IMR-90 (cell line): ENCODE data around the gene VSIG4. TPM values are rescaled to one million over a fixed set of nuclear protein-coding genes. Genes with fewer than 3 reads are reported as not detected.

Experiments used
- ATAC-seq: fragments of 200-7000 bp; cut with Tn5 transposase; 2 replicates; pipeline ENCODE4 v1.9.1; 2020; ENCODE audit warnings: low read depth, mild to moderate bottlenecking, moderate library complexity
- BruUV-seq: library from RNA; stranded (reverse); fragments of 400-500 nt; replicated peaks from 2 replicates; lab custom pipeline; 2021; lab: Mats Ljungman, UMichigan
- CTCF ChIA-PET: fragments of 300-600 bp; formaldehyde crosslinking; extraction: SDS; loops from one replicate; lab custom pipeline; 2021; ENCODE audit warnings: antibody characterized with exemption; lab: Yijun Ruan, JAX
- POLR2A ChIA-PET: fragments of 300-600 bp; sonication (Branson Sonifier 250); formaldehyde crosslinking; loops from one replicate; lab custom pipeline; 2022; ENCODE audit warnings: antibody characterized with exemption; ENCODE audit not compliant: unreplicated experiment; lab: Charles Lee
- DNase-seq: peaks from one replicate; pipeline ENCODE4 v3.0.0; 2013
- H2AFZ ChIP-seq: replicated peaks from 2 replicates; pipeline ENCODE3; 2013; ENCODE audit warnings: low read length, mild to moderate bottlenecking; ENCODE audit not compliant: poor library complexity
- H2AK5ac ChIP-seq: 2 replicates; pipeline ENCODE4 v1.6.1; 2013; ENCODE audit warnings: low read depth, low read length, inconsistent platforms
- H2AK9ac ChIP-seq: replicated peaks from 2 replicates; pipeline ENCODE3; 2013; ENCODE audit warnings: mild to moderate bottlenecking, low read depth, low read length, moderate library complexity; ENCODE audit not compliant: poor library complexity
- H2BK120ac ChIP-seq: 2 replicates; pipeline ENCODE4 v1.6.1; 2013; ENCODE audit warnings: low read depth, low read length, inconsistent platforms
- H2BK15ac ChIP-seq: 3 replicates; pipeline ENCODE4 v1.6.1; 2013; ENCODE audit warnings: low read depth, low read length, inconsistent platforms
- H2BK20ac ChIP-seq: 2 replicates; pipeline ENCODE4 v1.6.1; 2013; ENCODE audit warnings: low read depth, mild to moderate bottlenecking, inconsistent platforms, low read length, moderate library complexity
- H2BK5ac ChIP-seq: 2 replicates; pipeline ENCODE4 v1.6.1; 2013; ENCODE audit warnings: mild to moderate bottlenecking, low read depth, low read length, inconsistent platforms; ENCODE audit not compliant: poor library complexity, severe bottlenecking
- H3K14ac ChIP-seq: replicated peaks from 2 replicates; pipeline ENCODE4 v1.6.1; 2013; ENCODE audit warnings: low read depth, low read length, inconsistent platforms
- H3K18ac ChIP-seq: 2 replicates; pipeline ENCODE4 v1.6.1; 2013; ENCODE audit warnings: low read depth, low read length, control low read depth
- H3K23ac ChIP-seq: 2 replicates; pipeline ENCODE4 v1.6.1; 2013; ENCODE audit warnings: low read depth, low read length, inconsistent platforms
- H3K27ac ChIP-seq: 2 replicates; pipeline ENCODE4 v1.5.1; 2013; ENCODE audit warnings: mild to moderate bottlenecking, control low read depth, low read length; ENCODE audit not compliant: insufficient read depth
- H3K27me3 ChIP-seq: 2 replicates; pipeline ENCODE4 v1.6.1; 2013; ENCODE audit warnings: low read length; ENCODE audit not compliant: control insufficient read depth, insufficient read depth
- H3K36me3 ChIP-seq: 2 replicates; pipeline ENCODE4 v1.6.1; 2013; ENCODE audit warnings: low read length, mixed read lengths; ENCODE audit not compliant: control insufficient read depth, insufficient read depth
- H3K4ac ChIP-seq: 2 replicates; pipeline ENCODE4 v1.6.1; 2013; ENCODE audit warnings: low read depth, low read length, inconsistent platforms
- H3K4me1 ChIP-seq: 2 replicates; pipeline ENCODE4 v1.6.1; 2013; ENCODE audit warnings: low read length, mixed read lengths; ENCODE audit not compliant: control insufficient read depth, insufficient read depth
- H3K4me2 ChIP-seq: 2 replicates; pipeline ENCODE4 v1.6.1; 2013; ENCODE audit warnings: low read depth, mild to moderate bottlenecking, control low read depth, low read length, moderate library complexity
- H3K4me3 ChIP-seq: 2 replicates; pipeline ENCODE4 v1.5.1; 2013; ENCODE audit warnings: low read depth, mild to moderate bottlenecking, control low read depth, low read length, moderate library complexity; ENCODE audit not compliant: insufficient read depth
- H3K56ac ChIP-seq: 2 replicates; pipeline ENCODE4 v1.6.1; 2013; ENCODE audit warnings: low read length, inconsistent platforms; ENCODE audit not compliant: insufficient read depth; ENCODE audit errors: extremely low read depth
- H3K79me1 ChIP-seq, 2 experiments: 2 replicates each; pipeline ENCODE4 v1.6.1; 2013; ENCODE audit warnings: low read length in 2 of 2, inconsistent platforms in 1 of 2, low read depth in 1 of 2
- H3K9ac ChIP-seq: 2 replicates; pipeline ENCODE4 v1.6.1; 2013; ENCODE audit warnings: low read depth, low read length, control low read depth
- H3K9me1 ChIP-seq: 2 replicates; pipeline ENCODE4 v1.6.1; 2013; ENCODE audit warnings: low read length, inconsistent platforms; ENCODE audit not compliant: insufficient read depth
- H3K9me3 ChIP-seq: 2 replicates; pipeline ENCODE4 v1.6.1; 2013; ENCODE audit warnings: low read length; ENCODE audit not compliant: control insufficient read depth, insufficient read depth
- H4K20me1 ChIP-seq: 2 replicates; pipeline ENCODE4 v1.6.1; 2013; ENCODE audit warnings: low read length, inconsistent platforms; ENCODE audit not compliant: insufficient read depth
- H4K5ac ChIP-seq: 2 replicates; pipeline ENCODE4 v1.6.1; 2013; ENCODE audit warnings: mild to moderate bottlenecking, low read depth, low read length, control low read depth
- H4K8ac ChIP-seq, 2 experiments: 2 replicates each; pipeline ENCODE4 v1.6.1; 2013; ENCODE audit warnings: low read depth in 2 of 2, low read length in 2 of 2, control low read depth in 1 of 2, inconsistent platforms in 1 of 2
- H4K91ac ChIP-seq: 2 replicates; pipeline ENCODE4 v1.6.1; 2013; ENCODE audit warnings: low read depth, low read length, inconsistent platforms; ENCODE audit not compliant: insufficient read depth
- BHLHE40 ChIP-seq: fragments of 150-350 bp; IDR thresholded peaks from 2 replicates; pipeline ENCODE4 v1.6.1; 2016; ENCODE audit warnings: mild to moderate bottlenecking, low read depth, low read length
- CHD1 ChIP-seq: IDR thresholded peaks from 2 replicates; pipeline ENCODE4 v1.6.1; 2012; ENCODE audit warnings: low read depth, low read length, improper control_type of control experiment
- CTCF ChIP-seq: conservative IDR thresholded peaks from 2 replicates; pipeline ENCODE4 v1.5.1; 2012; ENCODE audit warnings: mild to moderate bottlenecking, low read depth, low read length, improper control_type of control experiment
- ELK1 ChIP-seq: fragments of 150-350 bp; IDR thresholded peaks from 2 replicates; pipeline ENCODE4 v1.6.1; 2016; ENCODE audit warnings: low read depth, mild to moderate bottlenecking, low read length, moderate library complexity, borderline replicate concordance
- FOS ChIP-seq: fragments of 150-350 bp; IDR thresholded peaks from 2 replicates; pipeline ENCODE4 v1.6.1; 2016; ENCODE audit warnings: low read depth, low read length
- MAFK ChIP-seq: IDR thresholded peaks from 2 replicates; pipeline ENCODE4 v1.6.1; 2012; ENCODE audit warnings: low read depth, low read length, improper control_type of control experiment
- MAZ ChIP-seq: IDR thresholded peaks from 2 replicates; pipeline ENCODE4 v1.6.1; 2012; ENCODE audit warnings: low read depth, mild to moderate bottlenecking, low read length, improper control_type of control experiment, moderate library complexity, borderline replicate concordance
- MXI1 ChIP-seq: IDR thresholded peaks from 2 replicates; pipeline ENCODE4 v1.6.1; 2012; ENCODE audit warnings: low read depth, mild to moderate bottlenecking, low read length, moderate library complexity, borderline replicate concordance
- NFE2L2 ChIP-seq: fragments of 150-350 bp; IDR thresholded peaks from 2 replicates; pipeline ENCODE4 v1.6.1; 2016; ENCODE audit warnings: low read depth, mild to moderate bottlenecking, low read length
- POLR2A ChIP-seq: IDR thresholded peaks from 2 replicates; pipeline ENCODE4 v1.6.1; 2012; ENCODE audit warnings: mild to moderate bottlenecking, low read depth, low read length
- RAD21 ChIP-seq: IDR thresholded peaks from 2 replicates; pipeline ENCODE4 v1.6.1; 2012; ENCODE audit warnings: low read length, improper control_type of control experiment
- RFX5 ChIP-seq: IDR thresholded peaks from 2 replicates; pipeline ENCODE4 v1.8.0; 2012; ENCODE audit warnings: low read depth, mild to moderate bottlenecking, low read length, moderate library complexity
- SMC3 ChIP-seq: fragments of 150-350 bp; IDR thresholded peaks from 2 replicates; pipeline ENCODE4 v1.6.1; 2016; ENCODE audit warnings: low read depth, mild to moderate bottlenecking, antibody characterized with exemption, low read length, moderate library complexity
- USF2 ChIP-seq: fragments of 150-350 bp; IDR thresholded peaks from 2 replicates; pipeline ENCODE4 v1.6.1; 2017; ENCODE audit warnings: mild to moderate bottlenecking, antibody characterized with exemption, low read length, low read depth
- WGBS, 2 experiments: methylation state at CpG; one replicate each; pipeline versions ENCODE4 v1.1.5 to v1.1.7; 2013; ENCODE audit warnings: missing lambda C conversion rate in 2 of 2; ENCODE audit not compliant: insufficient read length in 1 of 2; ENCODE audit errors: extremely low coverage in 2 of 2; 5-methylcytosine and 5-hydroxymethylcytosine counted together
- dilution Hi-C: fragments of 300-500 bp; cut with HindIII; formaldehyde crosslinking; loops from one replicate; pipeline ENCODE4 v1.14.3; 2018; ENCODE audit warnings: low sequenced_read_pairs; ENCODE audit not compliant: unreplicated experiment
- in situ Hi-C: fragments of 300-500 bp; cut with MboI; formaldehyde crosslinking; loops from 3 replicates; pipeline ENCODE4 v1.14.3; 2019; ENCODE audit warnings: low sequenced_read_pairs, inconsistent platforms, mixed read lengths
- intact Hi-C: fragments of 100-400 bp; cut with micrococcal nuclease; formaldehyde crosslinking; loops from 2 replicates; pipeline ENCODE4 v1.10.0; 2022
- polyA plus RNA-seq, 3 experiments: library from polyadenylated mRNA; depleted of rRNA; stranded (reverse); fragments of >200 nt; gene quantifications; 2 replicates each; pipeline ENCODE4 v1.2.3, GENCODE V29; 2012; ENCODE audit warnings: low replicate concordance in 1 of 3
- total RNA-seq: library from RNA; depleted of rRNA; stranded (reverse); fragments of >200 nt; gene quantifications from 2 replicates; pipeline ENCODE4 v1.2.3, GENCODE V29; 2012

Gene VSIG4
- total and polyA plus RNA-seq, 2 of the 4 experiments (the other 2 are of a cell fraction) = not detected

GRCh38 chrX:66021401-66021764 lies 18.5 kb downstream of the VSIG4 start:
- no peak overlapping the region for H3K56ac ChIP-seq
- H4K8ac ChIP-seq = no peak overlapping the region
- no peak overlapping the region for H2BK15ac ChIP-seq
- H3K18ac ChIP-seq = no peak overlapping the region
- H3K9me3 ChIP-seq = no peaks in the 10 kb centered on the region
- ATAC-seq (no peak), DNase-seq (no peak)
- H3K79me1 ChIP-seq = no peaks in the 10 kb centered on the region
- intact Hi-C loops (no loop called here), in situ Hi-C loops (no loop called here), dilution Hi-C loops (no loop called here)
- H2BK5ac ChIP-seq = no peak overlapping the region
- no peak overlapping the region for H2AK9ac ChIP-seq
- H3K9me1 ChIP-seq = no peaks in the 10 kb centered on the region
- no TSS peak for BruUV-seq
- no peak overlapping the region for H2BK120ac ChIP-seq
- no peak overlapping the region for H2BK20ac ChIP-seq
- no peaks in the 10 kb centered on the region for H3K4me1 ChIP-seq
- no peak overlapping the region for H3K4ac ChIP-seq
- no peak overlapping the region for H4K5ac ChIP-seq
- CTCF ChIA-PET = no interaction called here
- H3K27ac ChIP-seq = no peak overlapping the region
- H4K91ac ChIP-seq = no peak overlapping the region
- WGBS, 2 experiments = no CpG with 5 or more reads among the region's 1 CpG
- H3K9ac ChIP-seq = no peak overlapping the region
- no peak overlapping the region for H3K4me2 ChIP-seq
- H3K23ac ChIP-seq = no peak overlapping the region
- H3K36me3 ChIP-seq = no peaks in the 10 kb centered on the region
- no peak overlapping the region for H3K4me3 ChIP-seq
- TF ChIP-seq POLR2A = no peak
- no peak for TF ChIP-seq FOS
- no peak for TF ChIP-seq RAD21
- no peak for TF ChIP-seq SMC3
- TF ChIP-seq NFE2L2 = no peak
- TF ChIP-seq MAFK = no peak
- TF ChIP-seq USF2 = no peak
- no peak for TF ChIP-seq ELK1
- no peak for TF ChIP-seq RFX5
- TF ChIP-seq BHLHE40 = no peak
- no peak for TF ChIP-seq MXI1
- no peak for TF ChIP-seq CTCF
- TF ChIP-seq MAZ = no peak
- no peak for TF ChIP-seq CHD1
- POLR2A ChIA-PET = no interaction called here
- H2AK5ac ChIP-seq = no peak overlapping the region
- H3K14ac ChIP-seq = no peak overlapping the region
- peaks cover 7% of the 10 kb centered on the region for H3K27me3 ChIP-seq
- no peaks in the 10 kb centered on the region for H4K20me1 ChIP-seq
- H2AFZ ChIP-seq = no peak overlapping the region
